A549 (cell line): ENCODE results near the gene NIPBL. TPM values are rescaled to one million over a fixed set of nuclear protein-coding genes. Genes with fewer than 3 reads are reported as not detected.

Experiments used
- ATAC-seq, 2 experiments: fragments of 200-7000 bp in 1 of 2; fragments of >200 bp in 1 of 2; cut with Nextera tagmentation in 1 of 2; cut with Tn5 transposase in 1 of 2; 3 replicates each; pipeline versions ENCODE4 v1.8.0 to v1.9.1; 2018 to 2020; ENCODE audit warnings: mild to moderate bottlenecking in 1 of 2, moderate library complexity in 1 of 2
- CTCF ChIA-PET: fragments of 300-600 bp; sonication (Branson Sonifier 250); formaldehyde crosslinking; extraction: SDS; loops from one replicate; lab custom pipeline; 2021; ENCODE audit warnings: antibody characterized with exemption, inconsistent platforms; lab: Yijun Ruan, JAX
- POLR2A ChIA-PET: fragments of 350-600 bp; formaldehyde crosslinking; extraction: SDS; loops from one replicate; lab custom pipeline; 2021; ENCODE audit warnings: antibody characterized with exemption, inconsistent platforms; lab: Yijun Ruan, JAX
- DNase-seq, 2 experiments: peaks; one replicate each; pipeline versions ENCODE4 v3.0.0 to v3.0.0-alpha.2; 2011 to 2016; ENCODE audit warnings: low read depth in 1 of 2, low spot score in 1 of 2
- FAIRE-seq: peaks from 2 replicates; lab custom pipeline; 2011; peaks lifted over from hg19 to GRCh38; lab: Jason Lieb, UNC
- H3K27ac ChIP-seq, 2 experiments: fragments of >200 bp; sonication (Bioruptor Twin); formaldehyde crosslinking; 3 replicates each; pipeline ENCODE4 v1.5.1; 2016 to 2017
- H3K4me1 ChIP-seq: fragments of >200 bp; sonication (Bioruptor Twin); formaldehyde crosslinking; 3 replicates; pipeline ENCODE4 v1.6.1; 2016
- H3K4me2 ChIP-seq: fragments of >200 bp; sonication (Bioruptor Twin); formaldehyde crosslinking; 3 replicates; pipeline ENCODE4 v1.6.1; 2016
- H3K4me3 ChIP-seq: fragments of >200 bp; sonication (Bioruptor Twin); formaldehyde crosslinking; 3 replicates; pipeline ENCODE4 v1.5.1; 2016
- H3K9me3 ChIP-seq: fragments of >200 bp; sonication (Bioruptor Twin); formaldehyde crosslinking; 3 replicates; pipeline ENCODE4 v1.6.1; 2016
- ATOH8 ChIP-seq: fragments of 250-450 bp; sonication (Bioruptor Pico); IDR thresholded peaks from 2 replicates; pipeline ENCODE4 v1.5.0; 2020; ENCODE audit warnings: low read depth, mild to moderate bottlenecking, moderate library complexity
- BHLHE40 ChIP-seq: IDR thresholded peaks from 2 replicates; pipeline ENCODE4 v1.6.1; 2012; ENCODE audit warnings: low read depth, low read length, inconsistent platforms
- CHD2 ChIP-seq: fragments of 150-350 bp; IDR thresholded peaks from 2 replicates; pipeline ENCODE4 v1.6.1; 2014; ENCODE audit warnings: low read length; ENCODE audit not compliant: partially characterized antibody
- CHD4 ChIP-seq: fragments of 200-600 bp; sonication (generic); IDR thresholded peaks from 2 replicates; pipeline ENCODE4 v1.6.1; 2016; ENCODE audit warnings: antibody characterized with exemption, mild to moderate bottlenecking, borderline replicate concordance
- EHMT2 ChIP-seq: fragments of 200-600 bp; sonication (generic); IDR thresholded peaks from 2 replicates; pipeline ENCODE4 v1.6.1; 2016; ENCODE audit warnings: antibody characterized with exemption, low read depth, mild to moderate bottlenecking, moderate library complexity
- FOSL2 ChIP-seq, 2 experiments: fragments of 450-650 bp in 1 of 2; fragments of >200 bp in 1 of 2; sonication (Bioruptor Twin) in 1 of 2; formaldehyde crosslinking; IDR thresholded peaks; 2 replicates each; pipeline versions ENCODE4 v1.5.0 to v1.6.1; 2016 to 2020; ENCODE audit warnings: mild to moderate bottlenecking in 1 of 2, moderate library complexity in 1 of 2
- HOXB5 ChIP-seq: fragments of 250-450 bp; sonication (Bioruptor Pico); IDR thresholded peaks from 2 replicates; pipeline ENCODE4 v1.5.0; 2020; ENCODE audit warnings: mild to moderate bottlenecking, moderate library complexity
- JUN ChIP-seq, 2 experiments: fragments of >200 bp; sonication (Bioruptor Twin); formaldehyde crosslinking; IDR thresholded peaks; 2 replicates in 1 of 2; 3 replicates in 1 of 2; pipeline ENCODE4 v1.6.1; 2016 to 2017
- KDM1A ChIP-seq: fragments of 200-600 bp; sonication (generic); IDR thresholded peaks from 2 replicates; pipeline ENCODE4 v1.6.1; 2016; ENCODE audit warnings: low read depth, mild to moderate bottlenecking
- KDM5A ChIP-seq: fragments of 200-600 bp; sonication (generic); IDR thresholded peaks from 2 replicates; pipeline ENCODE4 v1.6.1; 2016; ENCODE audit warnings: antibody characterized with exemption, mild to moderate bottlenecking
- MAX ChIP-seq: IDR thresholded peaks from 2 replicates; pipeline ENCODE4 v1.6.1; 2012
- NFE2L2 ChIP-seq: fragments of 150-350 bp; conservative IDR thresholded peaks from 2 replicates; pipeline ENCODE4 v1.6.1; 2014; ENCODE audit warnings: low read length
- PHF8 ChIP-seq: fragments of 200-600 bp; sonication (generic); IDR thresholded peaks from 2 replicates; pipeline ENCODE4 v1.6.1; 2016; ENCODE audit warnings: low read depth, mild to moderate bottlenecking, antibody characterized with exemption, moderate library complexity, borderline replicate concordance
- POLR2A ChIP-seq: IDR thresholded peaks from 2 replicates; pipeline ENCODE4 v1.6.1; 2012; ENCODE audit warnings: mild to moderate bottlenecking, low read length
- RCOR1 ChIP-seq: fragments of 150-350 bp; IDR thresholded peaks from 2 replicates; pipeline ENCODE4 v1.6.1; 2014; ENCODE audit warnings: antibody characterized with exemption, low read length, low read depth
- RNF2 ChIP-seq: fragments of 200-600 bp; sonication (generic); IDR thresholded peaks from 2 replicates; pipeline ENCODE4 v1.6.1; 2016; ENCODE audit warnings: low read depth, mild to moderate bottlenecking, antibody characterized with exemption, moderate library complexity, borderline replicate concordance
- SMC3 ChIP-seq: fragments of >200 bp; sonication (Bioruptor Twin); formaldehyde crosslinking; IDR thresholded peaks from 3 replicates; pipeline ENCODE4 v1.6.1; 2018; ENCODE audit warnings: inconsistent platforms
- TFCP2L1 ChIP-seq: fragments of 250-450 bp; sonication (Bioruptor Pico); IDR thresholded peaks from 2 replicates; pipeline ENCODE4 v1.5.0; 2021; ENCODE audit warnings: mild to moderate bottlenecking
- ZC3H11A ChIP-seq: fragments of 450-650 bp; IDR thresholded peaks from 2 replicates; pipeline ENCODE4 v1.6.1; 2014; ENCODE audit warnings: antibody characterized with exemption, mild to moderate bottlenecking
- WGBS: methylation state at CpG from one replicate; pipeline ENCODE4 v1.1.6; 2017; ENCODE audit errors: missing lambda C conversion rate; 5-methylcytosine and 5-hydroxymethylcytosine counted together
- polyA plus RNA-seq, 4 experiments: library from polyadenylated mRNA; depleted of rRNA in 3 of 4; stranded (reverse); fragments of >200 nt; fragmentation: RNase III in 1 of 4; extraction: RNeasy Plus Mini Kit Qiagen cat#74134 plus additional on column Dnase treatment in 1 of 4; gene quantifications; 2 replicates in 3 of 4; 3 replicates in 1 of 4; pipeline ENCODE4 v1.2.3, GENCODE V29; 2011 to 2017
- TF ChIP-seq, protein P1 (sequence below): fragments of 200-600 bp; sonication (generic); IDR thresholded peaks from 2 replicates; pipeline ENCODE4 v1.6.1; 2016; ENCODE audit warnings: antibody characterized with exemption, mild to moderate bottlenecking, moderate library complexity
- TF ChIP-seq, protein P2 (sequence below): fragments of 250-450 bp; sonication (Bioruptor Pico); IDR thresholded peaks from 2 replicates; pipeline ENCODE4 v1.5.0; 2021; ENCODE audit warnings: mild to moderate bottlenecking, moderate library complexity, borderline replicate concordance

NIPBL gene
- polyA plus RNA-seq, 2 of the 4 experiments (the other 2 are of a cell fraction), result 12.4 to 33.4 TPM

- Histone ChIP-seq H3K4me2 (no peak overlapping the region), H3K4me1 (no peaks in the 10 kb centered on the region), H3K4me3 (no peak overlapping the region)
- 93% methylated on average over 4 of the region's 4 CpGs for WGBS
- CTCF ChIA-PET, result interaction anchor here (2.5 kb wide), 1 partner anchor 9 kb away, joined by 6 read pairs; no protein-coding TSS in a partner anchor
- ATAC-seq (no peak), DNase-seq (no peak)
- TF ChIP-seq BHLHE40 (no peak), PHF8 (no peak), MAX (no peak), KDM5A (no peak), ATOH8 (CRISPR knock-in tag) (no peak), RNF2 (no peak)
- TF ChIP-seq, protein P1, sequence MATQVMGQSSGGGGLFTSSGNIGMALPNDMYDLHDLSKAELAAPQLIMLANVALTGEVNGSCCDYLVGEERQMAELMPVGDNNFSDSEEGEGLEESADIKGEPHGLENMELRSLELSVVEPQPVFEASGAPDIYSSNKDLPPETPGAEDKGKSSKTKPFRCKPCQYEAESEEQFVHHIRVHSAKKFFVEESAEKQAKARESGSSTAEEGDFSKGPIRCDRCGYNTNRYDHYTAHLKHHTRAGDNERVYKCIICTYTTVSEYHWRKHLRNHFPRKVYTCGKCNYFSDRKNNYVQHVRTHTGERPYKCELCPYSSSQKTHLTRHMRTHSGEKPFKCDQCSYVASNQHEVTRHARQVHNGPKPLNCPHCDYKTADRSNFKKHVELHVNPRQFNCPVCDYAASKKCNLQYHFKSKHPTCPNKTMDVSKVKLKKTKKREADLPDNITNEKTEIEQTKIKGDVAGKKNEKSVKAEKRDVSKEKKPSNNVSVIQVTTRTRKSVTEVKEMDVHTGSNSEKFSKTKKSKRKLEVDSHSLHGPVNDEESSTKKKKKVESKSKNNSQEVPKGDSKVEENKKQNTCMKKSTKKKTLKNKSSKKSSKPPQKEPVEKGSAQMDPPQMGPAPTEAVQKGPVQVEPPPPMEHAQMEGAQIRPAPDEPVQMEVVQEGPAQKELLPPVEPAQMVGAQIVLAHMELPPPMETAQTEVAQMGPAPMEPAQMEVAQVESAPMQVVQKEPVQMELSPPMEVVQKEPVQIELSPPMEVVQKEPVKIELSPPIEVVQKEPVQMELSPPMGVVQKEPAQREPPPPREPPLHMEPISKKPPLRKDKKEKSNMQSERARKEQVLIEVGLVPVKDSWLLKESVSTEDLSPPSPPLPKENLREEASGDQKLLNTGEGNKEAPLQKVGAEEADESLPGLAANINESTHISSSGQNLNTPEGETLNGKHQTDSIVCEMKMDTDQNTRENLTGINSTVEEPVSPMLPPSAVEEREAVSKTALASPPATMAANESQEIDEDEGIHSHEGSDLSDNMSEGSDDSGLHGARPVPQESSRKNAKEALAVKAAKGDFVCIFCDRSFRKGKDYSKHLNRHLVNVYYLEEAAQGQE, result no peak
- TF ChIP-seq, all 56 proteins: peak for 0
- FAIRE-seq, result no peak
- POLR2A ChIA-PET, result no interaction called here
- H3K9me3 ChIP-seq, result no peaks in the 10 kb centered on the region
- H3K27ac ChIP-seq, result no peak overlapping the region
Observed at GRCh38 chr5:37044120-37044519, 167.6 kb downstream of the NIPBL start.

GRCh38 chr5:37045703-37046102 lies 169.1 kb downstream of the NIPBL start:
- Histone ChIP-seq H3K4me2 (no peak overlapping the region), H3K4me1 (no peaks in the 10 kb centered on the region), H3K4me3 (no peak overlapping the region), H3K27ac (no peak overlapping the region), H3K9me3 (no peaks in the 10 kb centered on the region)
- ATAC-seq (no peak), FAIRE-seq (no peak), DNase-seq (no peak)
- WGBS, result 88% methylated on average over 2 of the region's 2 CpGs
- POLR2A ChIA-PET, result no interaction called here
- TF ChIP-seq RNF2, result no peak
- TF ChIP-seq ATOH8 (CRISPR knock-in tag), result no peak
- no peak for TF ChIP-seq SMC3
- TF ChIP-seq NFE2L2, result no peak
- no peak for TF ChIP-seq TFCP2L1 (CRISPR knock-in tag)
- no peak for TF ChIP-seq HOXB5 (CRISPR knock-in tag)
- TF ChIP-seq POLR2A, result no peak
- no peak for TF ChIP-seq CHD4
- TF ChIP-seq, protein P2, sequence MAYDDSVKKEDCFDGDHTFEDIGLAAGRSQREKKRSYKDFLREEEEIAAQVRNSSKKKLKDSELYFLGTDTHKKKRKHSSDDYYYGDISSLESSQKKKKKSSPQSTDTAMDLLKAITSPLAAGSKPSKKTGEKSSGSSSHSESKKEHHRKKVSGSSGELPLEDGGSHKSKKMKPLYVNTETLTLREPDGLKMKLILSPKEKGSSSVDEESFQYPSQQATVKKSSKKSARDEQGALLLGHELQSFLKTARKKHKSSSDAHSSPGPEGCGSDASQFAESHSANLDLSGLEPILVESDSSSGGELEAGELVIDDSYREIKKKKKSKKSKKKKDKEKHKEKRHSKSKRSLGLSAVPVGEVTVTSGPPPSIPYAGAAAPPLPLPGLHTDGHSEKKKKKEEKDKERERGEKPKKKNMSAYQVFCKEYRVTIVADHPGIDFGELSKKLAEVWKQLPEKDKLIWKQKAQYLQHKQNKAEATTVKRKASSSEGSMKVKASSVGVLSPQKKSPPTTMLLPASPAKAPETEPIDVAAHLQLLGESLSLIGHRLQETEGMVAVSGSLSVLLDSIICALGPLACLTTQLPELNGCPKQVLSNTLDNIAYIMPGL (CRISPR knock-in tag), result no peak
- no peak for TF ChIP-seq JUN (IDR thresholded peaks at IDR 0.05)
- TF ChIP-seq ZC3H11A, result no peak
- TF ChIP-seq RCOR1, result no peak
- TF ChIP-seq CHD2, result no peak
- TF ChIP-seq, protein P1, result no peak
- TF ChIP-seq FOSL2 (IDR thresholded peaks at IDR 0.05), result no peak
- no peak for TF ChIP-seq FOSL2 (CRISPR knock-in tag; IDR thresholded peaks at IDR 0.05)
- no peak for TF ChIP-seq EHMT2
- no peak for TF ChIP-seq KDM1A
- CTCF ChIA-PET, result interaction anchor here (2.5 kb wide), 1 partner anchor 11 kb away, joined by 6 read pairs; no protein-coding TSS in a partner anchor
